GM12891 (cell line): Measurements from ENCODE around the gene C2CD5.

ENCODE experiments used
- PAX5 ChIP-seq: IDR thresholded peaks from 2 replicates; pipeline ENCODE4 v1.6.1; 2011; ENCODE audit warnings: low read length, moderate library complexity, mild to moderate bottlenecking; ENCODE audit not compliant: insufficient read depth, severe bottlenecking
- POLR2A ChIP-seq: IDR thresholded peaks from 2 replicates; pipeline ENCODE4 v1.6.1; 2011; ENCODE audit warnings: low read depth, low read length, control low read depth
- POLR2AphosphoS5 ChIP-seq: IDR thresholded peaks from 2 replicates; pipeline ENCODE4 v1.6.1; 2011; ENCODE audit warnings: low read depth, low read length, control low read depth
- SPI1 ChIP-seq: IDR thresholded peaks from 2 replicates; pipeline ENCODE4 v1.6.1; 2011; ENCODE audit warnings: low read depth, low read length, control low read depth
- TAF1 ChIP-seq: IDR thresholded peaks from 2 replicates; pipeline ENCODE4 v1.6.1; 2011; ENCODE audit warnings: low read depth, low read length, control low read depth

DNA sequence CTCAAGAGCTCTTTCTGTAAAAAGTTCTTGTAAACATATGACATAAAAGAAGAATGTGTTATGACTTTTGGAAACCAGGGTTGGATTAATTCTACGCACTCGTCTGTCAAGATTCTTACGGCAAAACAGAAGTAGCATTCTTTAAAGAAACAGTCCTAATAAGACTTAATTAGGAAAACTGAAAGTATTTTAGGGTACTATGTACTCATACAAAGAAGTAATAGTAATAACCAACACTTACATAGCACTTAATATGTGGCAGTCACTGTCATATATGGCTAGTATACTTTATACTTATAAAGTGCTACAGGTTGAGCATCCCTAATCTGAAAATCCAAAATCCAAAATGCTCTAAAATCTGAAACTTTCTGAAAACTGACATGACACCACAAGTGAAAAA, 136.9 kb downstream of the C2CD5 start:
- no peak for TF ChIP-seq POLR2A
- no peak for TF ChIP-seq POLR2AphosphoS5
- TF ChIP-seq SPI1: no peak
- no peak for TF ChIP-seq TAF1
- TF ChIP-seq PAX5: no peak
